ENCODE data around the gene STOX2.

GRCh38 chr4:183906489-183906738 is 1.3 kb downstream of the STOX2 start:
- TF ChIP-seq CTCF (IDR thresholded peaks at IDR 0.05) (no peak), POLR2A (IDR thresholded peaks at IDR 0.05) (no peak)

Data from esophagus squamous epithelium (tissue), 4 donors.